ENCODE measurements around the gene PLCXD1. TPM values are rescaled to one million over a fixed set of nuclear protein-coding genes. Genes with fewer than 3 reads are reported as not detected.
"Not testable (repeated sequence)": the region's sequence is repeated elsewhere in the genome, so short reads cannot be mapped to it uniquely, and the experiment has no call there.

Gene PLCXD1
- total RNA-seq, 1 donor, result 9.5 TPM

- H3K4me3 ChIP-seq (ENCODE audit: low read depth, low read length), result no peak overlapping the region
- TF ChIP-seq, protein P1, sequence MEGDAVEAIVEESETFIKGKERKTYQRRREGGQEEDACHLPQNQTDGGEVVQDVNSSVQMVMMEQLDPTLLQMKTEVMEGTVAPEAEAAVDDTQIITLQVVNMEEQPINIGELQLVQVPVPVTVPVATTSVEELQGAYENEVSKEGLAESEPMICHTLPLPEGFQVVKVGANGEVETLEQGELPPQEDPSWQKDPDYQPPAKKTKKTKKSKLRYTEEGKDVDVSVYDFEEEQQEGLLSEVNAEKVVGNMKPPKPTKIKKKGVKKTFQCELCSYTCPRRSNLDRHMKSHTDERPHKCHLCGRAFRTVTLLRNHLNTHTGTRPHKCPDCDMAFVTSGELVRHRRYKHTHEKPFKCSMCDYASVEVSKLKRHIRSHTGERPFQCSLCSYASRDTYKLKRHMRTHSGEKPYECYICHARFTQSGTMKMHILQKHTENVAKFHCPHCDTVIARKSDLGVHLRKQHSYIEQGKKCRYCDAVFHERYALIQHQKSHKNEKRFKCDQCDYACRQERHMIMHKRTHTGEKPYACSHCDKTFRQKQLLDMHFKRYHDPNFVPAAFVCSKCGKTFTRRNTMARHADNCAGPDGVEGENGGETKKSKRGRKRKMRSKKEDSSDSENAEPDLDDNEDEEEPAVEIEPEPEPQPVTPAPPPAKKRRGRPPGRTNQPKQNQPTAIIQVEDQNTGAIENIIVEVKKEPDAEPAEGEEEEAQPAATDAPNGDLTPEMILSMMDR (IDR thresholded peaks at IDR 0.05; ENCODE audit: insufficient read depth, low read length), result no peak
- no peak for DNase-seq (ENCODE audit: low read depth)
Measured at GRCh38 chrX:259692-260355, 21.4 kb upstream of the PLCXD1 start.

GRCh38 chrX:261167-261918, 19.8 kb upstream of the PLCXD1 start:
- H3K4me3 ChIP-seq (ENCODE audit: low read depth, low read length), result no peak overlapping the region
- TF ChIP-seq, protein P1 (IDR thresholded peaks at IDR 0.05; ENCODE audit: insufficient read depth, low read length), result no peak
- DNase-seq (ENCODE audit: low read depth), result peak; percentile 80

DNA sequence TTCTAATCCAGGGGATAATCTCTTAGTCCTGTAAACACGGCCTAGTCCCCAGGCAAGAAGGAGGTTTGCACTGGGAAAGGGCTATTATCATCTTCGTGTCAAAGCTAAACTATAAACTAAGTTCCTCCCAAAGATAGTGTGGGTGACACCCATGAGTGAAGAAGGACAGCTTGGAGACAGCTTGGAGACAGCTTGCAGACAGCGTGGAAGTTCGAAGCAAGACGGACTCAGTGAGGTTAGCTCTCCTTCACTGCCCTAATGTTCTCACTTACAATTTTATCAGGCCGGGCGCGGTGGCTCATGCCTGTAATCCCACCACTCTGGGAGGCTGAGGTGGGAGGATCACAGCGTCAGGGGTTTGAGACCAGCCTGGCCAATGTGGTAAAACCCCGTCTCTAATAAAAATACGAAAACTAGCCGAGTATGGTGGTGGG, 19.2 kb upstream of the PLCXD1 start:
- DNase-seq (ENCODE audit: low read depth), result no peak
- TF ChIP-seq, protein P1 (IDR thresholded peaks at IDR 0.05; ENCODE audit: insufficient read depth, low read length), result no peak
- no peak overlapping the region for H3K4me3 ChIP-seq (ENCODE audit: low read depth, low read length)

- H3K4me3 ChIP-seq (ENCODE audit: low read depth, low read length), result no peak overlapping the region
- TF ChIP-seq, protein P1 (IDR thresholded peaks at IDR 0.05; ENCODE audit: insufficient read depth, low read length), result no peak
- no peak for DNase-seq (ENCODE audit: low read depth)
Measured at GRCh38 chrX:262381-262909, 18.7 kb upstream of the PLCXD1 start.

- not testable (repeated sequence) for H3K4me3 ChIP-seq (ENCODE audit: low read depth, low read length); DNase-seq (ENCODE audit: low read depth)
Measured at GRCh38 chrX:264006-264405, 17.2 kb upstream of the PLCXD1 start.

- no peak for DNase-seq (ENCODE audit: low read depth)
- TF ChIP-seq, protein P1 (IDR thresholded peaks at IDR 0.05; ENCODE audit: insufficient read depth, low read length), result no peak
- H3K4me3 ChIP-seq (ENCODE audit: low read depth, low read length), result no peak overlapping the region
Measured at GRCh38 chrX:264634-265455, 16.3 kb upstream of the PLCXD1 start.
